Suprapubic skin (tissue), 4 donors: ENCODE data around the gene GPR156.

Source experiments
- EP300 ChIP-seq: sonication (generic); formaldehyde crosslinking; IDR thresholded peaks from one replicate; pipeline ENCODE4 v1.6.1; 2017; ENCODE audit warnings: antibody characterized with exemption
- POLR2AphosphoS5 ChIP-seq, 3 donors: sonication (generic); formaldehyde crosslinking; IDR thresholded peaks; one replicate each; pipeline ENCODE4 v1.6.1; 2017; ENCODE audit warnings: antibody characterized with exemption in 3 of 3
- TF ChIP-seq, protein P1 (sequence below), 2 donors: fragments of 200-600 bp in 1 of 2; fragments of 450-650 bp in 1 of 2; sonication (generic) in 1 of 2; IDR thresholded peaks; one replicate each; pipeline ENCODE4 v1.5.1; 2016 to 2019; ENCODE audit warnings: antibody characterized with exemption in 2 of 2, mild to moderate bottlenecking in 1 of 2, moderate library complexity in 1 of 2

- TF ChIP-seq, protein P1, sequence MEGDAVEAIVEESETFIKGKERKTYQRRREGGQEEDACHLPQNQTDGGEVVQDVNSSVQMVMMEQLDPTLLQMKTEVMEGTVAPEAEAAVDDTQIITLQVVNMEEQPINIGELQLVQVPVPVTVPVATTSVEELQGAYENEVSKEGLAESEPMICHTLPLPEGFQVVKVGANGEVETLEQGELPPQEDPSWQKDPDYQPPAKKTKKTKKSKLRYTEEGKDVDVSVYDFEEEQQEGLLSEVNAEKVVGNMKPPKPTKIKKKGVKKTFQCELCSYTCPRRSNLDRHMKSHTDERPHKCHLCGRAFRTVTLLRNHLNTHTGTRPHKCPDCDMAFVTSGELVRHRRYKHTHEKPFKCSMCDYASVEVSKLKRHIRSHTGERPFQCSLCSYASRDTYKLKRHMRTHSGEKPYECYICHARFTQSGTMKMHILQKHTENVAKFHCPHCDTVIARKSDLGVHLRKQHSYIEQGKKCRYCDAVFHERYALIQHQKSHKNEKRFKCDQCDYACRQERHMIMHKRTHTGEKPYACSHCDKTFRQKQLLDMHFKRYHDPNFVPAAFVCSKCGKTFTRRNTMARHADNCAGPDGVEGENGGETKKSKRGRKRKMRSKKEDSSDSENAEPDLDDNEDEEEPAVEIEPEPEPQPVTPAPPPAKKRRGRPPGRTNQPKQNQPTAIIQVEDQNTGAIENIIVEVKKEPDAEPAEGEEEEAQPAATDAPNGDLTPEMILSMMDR (IDR thresholded peaks at IDR 0.05) = no peak
- TF ChIP-seq POLR2AphosphoS5 (IDR thresholded peaks at IDR 0.05) (no peak), EP300 (no peak)
These were observed 154.4 kb downstream of the GPR156 start for GRCh38 chr3:120130656-120131055.
